Vagina (tissue), 2 donors: ENCODE measurements around the gene MPST.

Experiments used
- CTCF ChIP-seq, 3 experiments: fragments of 450-650 bp in 2 of 3; fragments of 200-600 bp in 1 of 3; sonication (generic) in 1 of 3; IDR thresholded peaks; one replicate each; pipeline ENCODE4 v1.5.1; 2017 to 2019; ENCODE audit warnings: antibody characterized with exemption in 3 of 3, mild to moderate bottlenecking in 2 of 3, moderate library complexity in 2 of 3
- POLR2AphosphoS5 ChIP-seq, 2 donors: sonication (generic); formaldehyde crosslinking; IDR thresholded peaks; one replicate each; pipeline ENCODE4 v1.9.0; 2017; ENCODE audit warnings: antibody characterized with exemption in 2 of 2, mild to moderate bottlenecking in 2 of 2, low read depth in 1 of 2; ENCODE audit not compliant: insufficient read depth in 1 of 2

DNA sequence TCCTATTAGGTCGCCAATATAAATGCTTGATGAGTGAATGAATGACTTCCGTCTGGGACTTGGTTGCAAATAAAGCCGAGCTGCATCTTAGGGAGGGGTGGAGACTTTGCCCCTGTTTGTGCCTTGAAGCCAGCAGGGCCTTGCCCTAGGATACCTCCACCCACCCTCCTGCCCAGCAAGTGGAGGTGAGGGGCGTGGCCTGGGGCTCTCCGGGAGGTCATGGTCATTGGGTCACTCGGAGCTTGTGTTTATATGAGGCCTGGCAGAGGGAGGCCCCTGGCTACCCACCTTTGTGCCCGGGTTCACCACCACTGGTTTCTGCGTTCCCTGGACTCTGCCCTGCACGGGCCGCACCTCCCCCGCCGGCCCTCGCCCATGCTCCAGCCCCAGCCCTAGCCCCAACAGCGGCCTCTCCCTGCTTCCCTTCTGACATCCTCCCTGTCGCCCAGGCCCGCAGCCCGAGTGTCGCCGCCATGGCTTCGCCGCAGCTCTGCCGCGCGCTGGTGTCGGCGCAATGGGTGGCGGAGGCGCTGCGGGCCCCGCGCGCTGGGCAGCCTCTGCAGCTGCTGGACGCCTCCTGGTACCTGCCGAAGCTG is 4.3 kb downstream of the MPST start:
- TF ChIP-seq POLR2AphosphoS5 (IDR thresholded peaks at IDR 0.05; ENCODE audit: insufficient read depth in 1 of 2, low read depth in 1 of 2), result no peak
- TF ChIP-seq CTCF (IDR thresholded peaks at IDR 0.05), result no peak
